ENCODE data around the gene CSF1. TPM values are rescaled to one million over a fixed set of nuclear protein-coding genes. Genes with fewer than 3 reads are reported as not detected.

Gene CSF1
- polyA plus RNA-seq, 1 donor (not counting 4 experiments of a cell fraction or from before 2014, with no cell fraction given) = 1.8 TPM

DNA sequence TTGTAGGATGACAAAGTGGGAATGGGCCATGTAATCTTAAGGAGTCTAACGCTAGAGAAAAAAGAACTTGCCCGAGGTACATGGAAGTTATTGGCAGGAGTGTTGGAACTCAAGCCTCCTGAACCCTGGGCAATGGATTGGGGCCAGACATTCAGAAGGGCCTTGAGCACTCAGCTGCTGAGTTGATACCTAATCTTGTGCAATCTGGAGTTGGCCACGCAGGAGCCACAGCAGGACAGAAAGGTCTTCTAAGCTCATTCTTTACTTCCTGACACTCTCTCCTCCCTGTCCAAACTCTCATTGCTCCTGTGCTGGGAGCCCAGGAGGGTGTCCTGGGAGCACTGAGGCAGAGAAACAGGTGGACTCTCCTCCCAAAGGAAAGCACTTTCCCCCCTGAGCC, 25.1 kb upstream of the CSF1 start:
- Histone ChIP-seq H3K9me1 (ENCODE audit: control insufficient read depth, extremely low read depth, insufficient read depth, low read length) (no peaks in the 10 kb centered on the region), H3K36me3 (ENCODE audit: control insufficient read depth in 2 of 2, extremely low read depth in 1 of 2, insufficient read depth in 2 of 2, low read length in 2 of 2) (no peaks in the 10 kb centered on the region), H3K4me3 (ENCODE audit: control insufficient read depth in 2 of 3, extremely low read depth in 1 of 3, insufficient read depth in 2 of 3, low read depth in 1 of 3, low read length in 3 of 3) (no peak overlapping the region), H2AFZ (ENCODE audit: control insufficient read depth, low read length) (no peak overlapping the region), H3K4me1 (ENCODE audit: control insufficient read depth, extremely low read depth, insufficient read depth, low read length) (no peaks in the 10 kb centered on the region), H3K9me3 (ENCODE audit: control insufficient read depth, low read depth, low read length) (no peaks in the 10 kb centered on the region), H3K9ac (ENCODE audit: control insufficient read depth, extremely low read depth, insufficient read depth, low read length) (no peak overlapping the region), H4K20me1 (ENCODE audit: control insufficient read depth, extremely low read depth, insufficient read depth, low read length) (no peaks in the 10 kb centered on the region), H3K27me3 (ENCODE audit: control insufficient read depth, extremely low read depth, insufficient read depth, low read length) (peaks cover 16% of the 10 kb centered on the region), H3K79me2 (ENCODE audit: control insufficient read depth, insufficient read depth, low read length) (no peaks in the 10 kb centered on the region), H3K4me2 (ENCODE audit: control insufficient read depth, extremely low read depth, insufficient read depth, low read depth, low read length) (no peak overlapping the region), H3K27ac (ENCODE audit: control insufficient read depth, insufficient read depth, low read length) (no peak overlapping the region)
- no peak for FAIRE-seq
- dilution Hi-C loops (cut with MboI; ENCODE audit: extremely low pct_ligation_motif_present, low sequenced_read_pairs) = no loop called here
- no peak for DNase-seq (ENCODE audit: low read depth, low spot score)
- no peak for TF ChIP-seq EZH2 (IDR thresholded peaks at IDR 0.05; ENCODE audit: low read length)
- TF ChIP-seq, protein P1, sequence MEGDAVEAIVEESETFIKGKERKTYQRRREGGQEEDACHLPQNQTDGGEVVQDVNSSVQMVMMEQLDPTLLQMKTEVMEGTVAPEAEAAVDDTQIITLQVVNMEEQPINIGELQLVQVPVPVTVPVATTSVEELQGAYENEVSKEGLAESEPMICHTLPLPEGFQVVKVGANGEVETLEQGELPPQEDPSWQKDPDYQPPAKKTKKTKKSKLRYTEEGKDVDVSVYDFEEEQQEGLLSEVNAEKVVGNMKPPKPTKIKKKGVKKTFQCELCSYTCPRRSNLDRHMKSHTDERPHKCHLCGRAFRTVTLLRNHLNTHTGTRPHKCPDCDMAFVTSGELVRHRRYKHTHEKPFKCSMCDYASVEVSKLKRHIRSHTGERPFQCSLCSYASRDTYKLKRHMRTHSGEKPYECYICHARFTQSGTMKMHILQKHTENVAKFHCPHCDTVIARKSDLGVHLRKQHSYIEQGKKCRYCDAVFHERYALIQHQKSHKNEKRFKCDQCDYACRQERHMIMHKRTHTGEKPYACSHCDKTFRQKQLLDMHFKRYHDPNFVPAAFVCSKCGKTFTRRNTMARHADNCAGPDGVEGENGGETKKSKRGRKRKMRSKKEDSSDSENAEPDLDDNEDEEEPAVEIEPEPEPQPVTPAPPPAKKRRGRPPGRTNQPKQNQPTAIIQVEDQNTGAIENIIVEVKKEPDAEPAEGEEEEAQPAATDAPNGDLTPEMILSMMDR (optimal IDR thresholded peaks at IDR 0.05 in 1 of 3, IDR thresholded peaks at IDR 0.05 in 1 of 3, conservative IDR thresholded peaks at IDR 0.05 in 1 of 3; ENCODE audit: extremely low read depth in 1 of 3, insufficient read depth in 2 of 3, low read length in 3 of 3) = no peak

DNA sequence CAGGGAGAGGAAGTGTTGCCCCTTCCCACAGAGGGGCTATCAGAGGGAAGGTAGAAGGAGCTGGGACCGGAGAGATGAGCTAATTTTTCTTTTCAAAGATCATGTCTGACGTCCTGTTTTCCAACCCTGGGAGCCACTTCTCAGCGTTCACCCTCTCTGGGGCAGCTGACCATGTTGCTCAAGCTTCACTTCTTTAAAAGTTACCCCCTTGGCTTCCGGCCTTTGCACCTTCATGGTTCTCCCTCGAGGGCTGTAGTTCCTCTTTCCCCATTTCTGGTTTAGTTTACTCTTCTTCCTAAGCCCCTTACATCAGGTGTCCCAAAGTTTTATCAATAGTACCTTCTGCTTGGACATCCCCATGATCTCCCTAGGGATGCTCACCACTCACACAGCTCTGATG, 23.8 kb upstream of the CSF1 start:
- TF ChIP-seq, protein P1 (optimal IDR thresholded peaks at IDR 0.05 in 1 of 3, IDR thresholded peaks at IDR 0.05 in 1 of 3, conservative IDR thresholded peaks at IDR 0.05 in 1 of 3; ENCODE audit: extremely low read depth in 1 of 3, insufficient read depth in 2 of 3, low read length in 3 of 3) = no peak
- no peak for TF ChIP-seq EZH2 (IDR thresholded peaks at IDR 0.05; ENCODE audit: low read length)
- no peak overlapping the region for H3K9ac ChIP-seq (ENCODE audit: control insufficient read depth, extremely low read depth, insufficient read depth, low read length)
- no peaks in the 10 kb centered on the region for H3K9me3 ChIP-seq (ENCODE audit: control insufficient read depth, low read depth, low read length)
- FAIRE-seq (no peak), DNase-seq (ENCODE audit: low read depth, low spot score) (no peak)
- H2AFZ ChIP-seq (ENCODE audit: control insufficient read depth, low read length) = no peak overlapping the region
- H4K20me1 ChIP-seq (ENCODE audit: control insufficient read depth, extremely low read depth, insufficient read depth, low read length) = no peaks in the 10 kb centered on the region
- no peak overlapping the region for H3K27ac ChIP-seq (ENCODE audit: control insufficient read depth, insufficient read depth, low read length)
- H3K4me1 ChIP-seq (ENCODE audit: control insufficient read depth, extremely low read depth, insufficient read depth, low read length) = no peaks in the 10 kb centered on the region
- no peaks in the 10 kb centered on the region for H3K9me1 ChIP-seq (ENCODE audit: control insufficient read depth, extremely low read depth, insufficient read depth, low read length)
- H3K4me2 ChIP-seq (ENCODE audit: control insufficient read depth, extremely low read depth, insufficient read depth, low read depth, low read length) = no peak overlapping the region
- no peaks in the 10 kb centered on the region for H3K79me2 ChIP-seq (ENCODE audit: control insufficient read depth, insufficient read depth, low read length)
- peaks cover 19% of the 10 kb centered on the region for H3K27me3 ChIP-seq (ENCODE audit: control insufficient read depth, extremely low read depth, insufficient read depth, low read length)
- dilution Hi-C loops (cut with MboI; ENCODE audit: extremely low pct_ligation_motif_present, low sequenced_read_pairs) = no loop called here
- H3K4me3 ChIP-seq (ENCODE audit: control insufficient read depth in 2 of 3, extremely low read depth in 1 of 3, insufficient read depth in 2 of 3, low read depth in 1 of 3, low read length in 3 of 3) = no peak overlapping the region
- no peaks in the 10 kb centered on the region for H3K36me3 ChIP-seq (ENCODE audit: control insufficient read depth in 2 of 2, extremely low read depth in 1 of 2, insufficient read depth in 2 of 2, low read length in 2 of 2)

Data from keratinocyte (primary cell).